ENCODE measurements around the gene FMN2.

DNA sequence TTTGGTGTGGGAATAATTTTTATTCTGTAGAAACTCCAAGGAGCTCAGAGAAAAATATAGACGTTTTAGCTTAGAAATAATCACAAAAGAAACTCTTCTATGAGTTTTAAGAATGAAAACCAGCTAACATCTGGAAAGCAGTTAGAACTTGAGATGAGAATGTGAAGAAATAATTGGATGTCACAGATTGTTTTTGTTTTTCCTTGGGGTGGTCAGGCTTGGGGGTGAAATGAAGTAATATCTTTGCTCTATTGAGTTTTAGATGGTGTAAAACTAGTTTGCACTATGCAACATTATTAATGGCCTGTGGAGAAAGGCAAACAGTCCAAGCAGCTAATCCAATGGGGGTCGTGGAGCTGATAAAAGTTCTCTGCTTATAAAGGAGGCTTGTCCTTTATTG lies 101.2 kb downstream of the FMN2 start:
- TF ChIP-seq, protein P1, sequence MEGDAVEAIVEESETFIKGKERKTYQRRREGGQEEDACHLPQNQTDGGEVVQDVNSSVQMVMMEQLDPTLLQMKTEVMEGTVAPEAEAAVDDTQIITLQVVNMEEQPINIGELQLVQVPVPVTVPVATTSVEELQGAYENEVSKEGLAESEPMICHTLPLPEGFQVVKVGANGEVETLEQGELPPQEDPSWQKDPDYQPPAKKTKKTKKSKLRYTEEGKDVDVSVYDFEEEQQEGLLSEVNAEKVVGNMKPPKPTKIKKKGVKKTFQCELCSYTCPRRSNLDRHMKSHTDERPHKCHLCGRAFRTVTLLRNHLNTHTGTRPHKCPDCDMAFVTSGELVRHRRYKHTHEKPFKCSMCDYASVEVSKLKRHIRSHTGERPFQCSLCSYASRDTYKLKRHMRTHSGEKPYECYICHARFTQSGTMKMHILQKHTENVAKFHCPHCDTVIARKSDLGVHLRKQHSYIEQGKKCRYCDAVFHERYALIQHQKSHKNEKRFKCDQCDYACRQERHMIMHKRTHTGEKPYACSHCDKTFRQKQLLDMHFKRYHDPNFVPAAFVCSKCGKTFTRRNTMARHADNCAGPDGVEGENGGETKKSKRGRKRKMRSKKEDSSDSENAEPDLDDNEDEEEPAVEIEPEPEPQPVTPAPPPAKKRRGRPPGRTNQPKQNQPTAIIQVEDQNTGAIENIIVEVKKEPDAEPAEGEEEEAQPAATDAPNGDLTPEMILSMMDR (conservative IDR thresholded peaks at IDR 0.05) = no peak
- TF ChIP-seq ZFX (IDR thresholded peaks at IDR 0.05) = no peak
